Endothelial cell of umbilical vein (primary cell): ENCODE measurements around the gene PPIB. TPM values are rescaled to one million over a fixed set of nuclear protein-coding genes. Genes with fewer than 3 reads are reported as not detected.
"Not testable (repeated sequence)": the region's sequence is repeated elsewhere in the genome, so short reads cannot be mapped to it uniquely, and the experiment has no call there.

Experiments
- BruUV-seq: library from RNA; stranded (reverse); fragments of 400-500 nt; replicated peaks from 2 replicates; lab custom pipeline; 2021; lab: Mats Ljungman, UMichigan
- CTCF ChIA-PET: fragments of 300-600, 350-600 bp; sonication (Branson Sonifier 250); formaldehyde crosslinking; loops from one replicate; lab custom pipeline; 2021; ENCODE audit warnings: antibody characterized with exemption, inconsistent platforms; lab: Charles Lee
- POLR2A ChIA-PET: fragments of 300-600, 350-600 bp; sonication (Branson Sonifier 250); formaldehyde crosslinking; loops from one replicate; lab custom pipeline; 2021; ENCODE audit warnings: antibody characterized with exemption, inconsistent platforms; lab: Charles Lee
- DNase-seq: peaks from one replicate; pipeline ENCODE4 v3.0.0-alpha.2; 2011; ENCODE audit warnings: low read depth, low spot score
- FAIRE-seq: peaks from 2 replicates; lab custom pipeline; 2011; peaks lifted over from hg19 to GRCh38; lab: Jason Lieb, UNC
- H2AFZ ChIP-seq: 2 replicates; pipeline ENCODE4 v1.6.0; 2012; ENCODE audit warnings: low read depth, low read length, control low read depth, inconsistent platforms
- H3K27ac ChIP-seq: 2 replicates; pipeline ENCODE4 v1.5.1; 2011; ENCODE audit warnings: low read depth, mild to moderate bottlenecking, control low read depth, low read length, moderate library complexity; ENCODE audit not compliant: insufficient read depth
- H3K27me3 ChIP-seq, 2 experiments: 2 replicates each; pipeline versions ENCODE4 v1.6.0 to v1.6.1; 2011; ENCODE audit warnings: low read length in 2 of 2, mixed read lengths in 1 of 2; ENCODE audit not compliant: control insufficient read depth in 2 of 2, insufficient read depth in 2 of 2
- H3K36me3 ChIP-seq, 2 experiments: 2 replicates in 1 of 2; 3 replicates in 1 of 2; pipeline ENCODE4 v1.5.1; 2011; ENCODE audit warnings: low read length in 2 of 2, mild to moderate bottlenecking in 1 of 2, moderate library complexity in 1 of 2; ENCODE audit not compliant: control insufficient read depth in 2 of 2, insufficient read depth in 2 of 2; ENCODE audit errors: extremely low read depth in 1 of 2
- H3K4me1 ChIP-seq: 3 replicates; pipeline ENCODE4 v1.5.1; 2011; ENCODE audit warnings: mild to moderate bottlenecking, low read length; ENCODE audit not compliant: control insufficient read depth, insufficient read depth; ENCODE audit errors: extremely low read depth
- H3K4me2 ChIP-seq: 2 replicates; pipeline ENCODE4 v1.6.1; 2011; ENCODE audit warnings: low read length, control low read depth, mixed read lengths; ENCODE audit not compliant: insufficient read depth
- H3K4me3 ChIP-seq, 3 experiments: fragments of 200-600 bp in 1 of 3; sonication (generic), shearing (Covaris generic) in 1 of 3; replicated peaks in 1 of 3; 2 replicates each; pipeline ENCODE4 v1.5.1; 2011 to 2016; ENCODE audit warnings: control low read depth in 3 of 3, low read length in 3 of 3, mild to moderate bottlenecking in 2 of 3, inconsistent platforms in 1 of 3, low read depth in 1 of 3, moderate library complexity in 1 of 3; ENCODE audit not compliant: insufficient read depth in 1 of 3
- H3K79me2 ChIP-seq: 2 replicates; pipeline ENCODE4 v1.6.0; 2012; ENCODE audit warnings: low read length, inconsistent platforms; ENCODE audit not compliant: control insufficient read depth, insufficient read depth
- H3K9ac ChIP-seq: replicated peaks from 2 replicates; pipeline ENCODE3; 2011; ENCODE audit warnings: low read length, control low read depth; ENCODE audit not compliant: insufficient read depth; ENCODE audit errors: extremely low read depth
- H3K9me1 ChIP-seq: replicated peaks from 3 replicates; pipeline ENCODE4 v1.6.0; 2011; ENCODE audit warnings: mild to moderate bottlenecking, low read length; ENCODE audit not compliant: control insufficient read depth, insufficient read depth; ENCODE audit errors: extremely low read depth
- H3K9me3 ChIP-seq: replicated peaks from 2 replicates; pipeline ENCODE4 v1.5.1; 2012; ENCODE audit warnings: low read length, inconsistent platforms; ENCODE audit not compliant: control insufficient read depth, insufficient read depth
- H4K20me1 ChIP-seq: replicated peaks from 2 replicates; pipeline ENCODE3; 2011; ENCODE audit warnings: mild to moderate bottlenecking, low read length; ENCODE audit not compliant: control insufficient read depth, insufficient read depth; ENCODE audit errors: extremely low read depth
- CTCF ChIP-seq, 2 donors: IDR thresholded peaks; 1 replicate in 1 of 2; 2 replicates in 1 of 2; pipeline ENCODE4 v1.5.1; 2011; ENCODE audit warnings: low read length in 2 of 2, mild to moderate bottlenecking in 2 of 2, moderate library complexity in 2 of 2, control low read depth in 1 of 2, inconsistent platforms in 1 of 2, low read depth in 1 of 2; ENCODE audit not compliant: insufficient read depth in 1 of 2; ENCODE audit errors: extremely low read depth in 1 of 2
- EZH2 ChIP-seq: IDR thresholded peaks from 2 replicates; pipeline ENCODE4 v1.6.1; 2012; ENCODE audit warnings: borderline replicate concordance, low read depth, mild to moderate bottlenecking, moderate library complexity, low read length, inconsistent platforms; ENCODE audit not compliant: severe bottlenecking
- FOS ChIP-seq: IDR thresholded peaks from 2 replicates; pipeline ENCODE4 v1.6.1; 2011; ENCODE audit warnings: mild to moderate bottlenecking, low read length, moderate library complexity, borderline replicate concordance; ENCODE audit not compliant: insufficient read depth
- MYC ChIP-seq: IDR thresholded peaks from one replicate; pipeline ENCODE4 v1.6.1; 2011; ENCODE audit warnings: mild to moderate bottlenecking, low read depth, low read length
- POLR2AphosphoS5 ChIP-seq: IDR thresholded peaks from 2 replicates; pipeline ENCODE4 v1.6.1; 2012; ENCODE audit warnings: low read depth, mild to moderate bottlenecking, control low read depth, low read length, moderate library complexity; ENCODE audit not compliant: insufficient read depth
- dilution Hi-C: fragments of 300-500 bp; cut with MboI; formaldehyde crosslinking; loops from one replicate; pipeline ENCODE4 v1.15.0; 2019; ENCODE audit warnings: low sequenced_read_pairs; ENCODE audit not compliant: extremely low pct_ligation_motif_present
- intact Hi-C: fragments of 100-400 bp; cut with micrococcal nuclease; formaldehyde crosslinking; loops from one replicate; pipeline ENCODE4 v1.10.0; 2022
- polyA plus RNA-seq, 4 experiments: library from polyadenylated mRNA; depleted of rRNA in 3 of 4; stranded (reverse) in 3 of 4; unstranded in 1 of 4; fragments of >200 nt; gene quantifications; 2 replicates each; pipeline versions ENCODE4 v1.2.1 to v1.2.3, GENCODE V29; 2011 to 2012; ENCODE audit warnings: missing spikeins in 1 of 4
- total RNA-seq: library from RNA; stranded (reverse); gene quantifications from 2 replicates; pipeline ENCODE4 v1.2.3, GENCODE V29; 2021
- TF ChIP-seq, protein P1 (sequence below): IDR thresholded peaks from 2 replicates; pipeline ENCODE4 v1.6.1; 2011; ENCODE audit not compliant: insufficient read depth, insufficient read length

The PPIB gene
- total and polyA plus RNA-seq, 2 donors (not counting 3 experiments of a cell fraction or from before 2014, with no cell fraction given): 840 to 1,240 TPM

DNA sequence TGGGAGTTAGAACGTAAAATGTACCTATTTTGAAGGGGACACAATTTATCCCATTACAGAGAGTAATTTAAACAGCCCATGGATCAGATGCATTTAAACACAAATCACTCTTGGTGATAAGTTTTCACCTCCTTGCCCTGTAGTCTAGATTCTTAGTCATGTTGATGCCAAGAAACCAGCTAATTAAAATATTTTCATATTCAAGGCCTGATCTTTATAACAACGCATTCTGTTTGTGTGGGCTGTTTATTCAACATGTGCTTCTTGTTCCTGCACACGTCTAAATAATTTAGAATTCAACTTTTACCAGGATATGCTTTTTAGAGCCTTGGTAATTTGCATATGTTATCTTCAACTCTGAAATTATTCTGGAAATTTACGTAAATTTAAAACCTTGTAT, 41.2 kb downstream of the PPIB start:
- DNase-seq: no peak
- CTCF ChIA-PET: no interaction called here
- H3K9ac ChIP-seq: no peak overlapping the region
- no peak overlapping the region for H2AFZ ChIP-seq
- no peaks in the 10 kb centered on the region for H3K9me3 ChIP-seq
- no peak for FAIRE-seq
- TF ChIP-seq EZH2 (no peak), CTCF (IDR thresholded peaks at IDR 0.05; ENCODE audit: extremely low read depth in 1 of 2, insufficient read depth in 1 of 2, low read depth in 1 of 2, low read length in 2 of 2) (no peak), POLR2AphosphoS5 (no peak), MYC (no peak), FOS (no peak)
- TF ChIP-seq, protein P1, sequence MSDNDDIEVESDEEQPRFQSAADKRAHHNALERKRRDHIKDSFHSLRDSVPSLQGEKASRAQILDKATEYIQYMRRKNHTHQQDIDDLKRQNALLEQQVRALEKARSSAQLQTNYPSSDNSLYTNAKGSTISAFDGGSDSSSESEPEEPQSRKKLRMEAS: no peak
- no peak overlapping the region for H3K4me3 ChIP-seq
- H3K4me2 ChIP-seq: no peak overlapping the region
- no peaks in the 10 kb centered on the region for H3K79me2 ChIP-seq
- H3K27me3 ChIP-seq: no peaks in the 10 kb centered on the region
- intact Hi-C loops (no loop called here), dilution Hi-C loops (no loop called here)
- POLR2A ChIA-PET: no interaction called here
- H3K9me1 ChIP-seq: no peaks in the 10 kb centered on the region
- no peaks in the 10 kb centered on the region for H4K20me1 ChIP-seq
- no peak overlapping the region for H3K27ac ChIP-seq
- H3K4me1 ChIP-seq: no peaks in the 10 kb centered on the region
- peaks cover 18 to 21% of the 10 kb centered on the region in 2 experiments for H3K36me3 ChIP-seq
- no TSS peak for BruUV-seq

DNA sequence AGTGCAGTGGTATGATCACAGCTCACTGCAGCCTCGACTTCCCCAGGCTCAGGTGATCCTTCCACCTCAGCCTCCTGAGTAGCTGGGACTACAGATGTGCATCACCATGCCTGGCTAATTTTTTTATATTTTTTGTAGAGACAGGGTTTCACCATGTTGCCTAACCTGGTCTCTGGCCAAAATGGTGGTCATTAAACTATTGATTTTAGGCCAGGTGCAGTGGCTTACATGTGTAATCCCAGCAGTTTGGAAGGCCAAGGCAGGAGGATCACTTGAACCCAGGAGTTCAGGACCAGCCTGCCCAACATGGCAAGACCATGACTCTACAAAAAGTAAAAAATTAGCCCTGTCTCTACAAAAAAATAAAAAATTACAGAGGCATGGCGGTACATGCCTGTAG, 42.5 kb downstream of the PPIB start:
- peaks cover 16 to 26% of the 10 kb centered on the region in 2 experiments for H3K36me3 ChIP-seq
- H3K9me1 ChIP-seq, H2AFZ ChIP-seq, H3K27ac ChIP-seq, DNase-seq, FAIRE-seq, H3K4me3 ChIP-seq, intact Hi-C loops, H3K9me3 ChIP-seq, POLR2A ChIA-PET, H3K4me2 ChIP-seq, H3K4me1 ChIP-seq, H3K79me2 ChIP-seq, dilution Hi-C loops, H4K20me1 ChIP-seq, CTCF ChIA-PET, H3K9ac ChIP-seq, H3K27me3 ChIP-seq, BruUV-seq: not testable (repeated sequence)
